NCI-H1436 treated with DMSO at 0.1 percent for 48 hours (cell line): ENCODE data around the gene ITGAD.

Experiments used
- DNase-seq: peaks from one replicate; lab custom pipeline; 2025; lab: John Stamatoyannopoulos, UW

The ITGAD gene

GRCh38 chr16:31393056-31393455 lies at the start of gene ITGAD:
ITGAD (plus strand) TSS chr16:31393335; CDS start chr16:31393361, 26 bp downstream.
- no peak for DNase-seq

- no peak for DNase-seq
Measured at GRCh38 chr16:31344712-31345111, 48.4 kb upstream of the ITGAD start.

- no peak for DNase-seq
Measured at GRCh38 chr16:31347445-31347844, 45.7 kb upstream of the ITGAD start.

GRCh38 chr16:31348579-31348978 lies 44.6 kb upstream of the ITGAD start:
- DNase-seq = no peak

GRCh38 chr16:31350275-31351005 lies 42.7 kb upstream of the ITGAD start:
- DNase-seq = no peak

GRCh38 chr16:31351246-31351941 lies 41.7 kb upstream of the ITGAD start:
- DNase-seq = no peak

GRCh38 chr16:31351942-31352325 lies 41.2 kb upstream of the ITGAD start:
- DNase-seq = no peak

- DNase-seq = no peak
Measured at GRCh38 chr16:31352376-31353115, 40.6 kb upstream of the ITGAD start.

- no peak for DNase-seq
Measured at GRCh38 chr16:31354394-31355291, 38.5 kb upstream of the ITGAD start, which contains the start of gene ITGAX. ITGAX (plus strand) TSS chr16:31355176; CDS start chr16:31355255, 79 bp downstream.

- no peak for DNase-seq
Measured at GRCh38 chr16:31355431-31356100, 37.6 kb upstream of the ITGAD start.

- DNase-seq = no peak
Measured at GRCh38 chr16:31356566-31357323, 36.4 kb upstream of the ITGAD start.

GRCh38 chr16:31357324-31358109 lies 35.6 kb upstream of the ITGAD start:
- no peak for DNase-seq

GRCh38 chr16:31360251-31360650 lies 32.9 kb upstream of the ITGAD start:
- no peak for DNase-seq

- DNase-seq = no peak
Measured at GRCh38 chr16:31361201-31362110, 31.7 kb upstream of the ITGAD start.

GRCh38 chr16:31362476-31363405 lies 30.4 kb upstream of the ITGAD start:
- no peak for DNase-seq

GRCh38 chr16:31363721-31364120 lies 29.4 kb upstream of the ITGAD start:
- no peak for DNase-seq

GRCh38 chr16:31364421-31364820 lies 28.7 kb upstream of the ITGAD start:
- no peak for DNase-seq
